ENCODE results near the gene TMEM9. TPM values are rescaled to one million over a fixed set of nuclear protein-coding genes. Genes with fewer than 3 reads are reported as not detected.

TMEM9 gene
- total and polyA plus RNA-seq, 5 donors: 44.4 to 54.6 (median 45.4) TPM

- Histone ChIP-seq H3K9me3 (ENCODE audit: control insufficient read depth, low read length) (no peaks in the 10 kb centered on the region), H3K4me1 (ENCODE audit: control insufficient read depth, insufficient read depth, low read length) (no peaks in the 10 kb centered on the region), H3K27ac (ENCODE audit: low read length) (no peak overlapping the region), H3K27me3 (ENCODE audit: control insufficient read depth, insufficient read depth) (no peaks in the 10 kb centered on the region), H3K4me3 (ENCODE audit: low read length) (no peak overlapping the region)
- DNase-seq (peak in 1 of 3 donors; percentile 11), ATAC-seq (no peak)
- intact Hi-C loops (cut with DNase I): no loop called here
- WGBS: 75% methylated on average over 3 of the region's 3 CpGs
Observed at GRCh38 chr1:201126463-201126831, 27.8 kb downstream of the TMEM9 start.

GRCh38 chr1:201125800-201126199 lies 28.5 kb downstream of the TMEM9 start:
- DNase-seq (peak in 1 of 3 donors; percentile 3), ATAC-seq (peak in 1 of 2 donors; percentile 35)
- Histone ChIP-seq H3K4me3 (ENCODE audit: low read length) (no peak overlapping the region), H3K4me1 (ENCODE audit: control insufficient read depth, insufficient read depth, low read length) (no peaks in the 10 kb centered on the region), H3K27me3 (ENCODE audit: control insufficient read depth, insufficient read depth) (no peaks in the 10 kb centered on the region), H3K27ac (ENCODE audit: low read length) (no peak overlapping the region), H3K9me3 (ENCODE audit: control insufficient read depth, low read length) (no peaks in the 10 kb centered on the region)
- intact Hi-C loops (cut with DNase I): no loop called here
- 49% methylated on average over 7 of the region's 7 CpGs for whole genome bisulfite sequencing

- no peaks in the 10 kb centered on the region for H3K4me1 ChIP-seq (ENCODE audit: control insufficient read depth, insufficient read depth, low read length)
- intact Hi-C loops (cut with DNase I): no loop called here
- DNase-seq: peak in 1 of 3 donors; percentile 42
- no peak overlapping the region for H3K4me3 ChIP-seq (ENCODE audit: low read length)
- no peaks in the 10 kb centered on the region for H3K9me3 ChIP-seq (ENCODE audit: control insufficient read depth, low read length)
- WGBS: 57% methylated on average over 9 of the region's 9 CpGs
- H3K27ac ChIP-seq (ENCODE audit: low read length): no peak overlapping the region
- H3K27me3 ChIP-seq (ENCODE audit: control insufficient read depth, insufficient read depth): no peaks in the 10 kb centered on the region
- no peak for ATAC-seq
Observed at GRCh38 chr1:201125019-201125418, 29.3 kb downstream of the TMEM9 start.

GRCh38 chr1:201123866-201124265 lies 30.4 kb downstream of the TMEM9 start:
- intact Hi-C loops (cut with DNase I): no loop called here
- Histone ChIP-seq H3K4me1 (ENCODE audit: control insufficient read depth, insufficient read depth, low read length) (no peaks in the 10 kb centered on the region), H3K27ac (ENCODE audit: low read length) (no peak overlapping the region), H3K9me3 (ENCODE audit: control insufficient read depth, low read length) (no peaks in the 10 kb centered on the region), H3K27me3 (ENCODE audit: control insufficient read depth, insufficient read depth) (no peaks in the 10 kb centered on the region), H3K4me3 (ENCODE audit: low read length) (no peak overlapping the region)
- DNase-seq (no peak), ATAC-seq (no peak)
- 92% methylated on average over 1 of the region's 1 CpG for WGBS

GRCh38 chr1:201122321-201122957 lies 31.8 kb downstream of the TMEM9 start:
- intact Hi-C loops (cut with DNase I): no loop called here
- Histone ChIP-seq H3K27me3 (ENCODE audit: control insufficient read depth, insufficient read depth) (no peaks in the 10 kb centered on the region), H3K4me1 (ENCODE audit: control insufficient read depth, insufficient read depth, low read length) (no peaks in the 10 kb centered on the region), H3K4me3 (ENCODE audit: low read length) (no peak overlapping the region), H3K27ac (ENCODE audit: low read length) (no peak overlapping the region), H3K9me3 (ENCODE audit: control insufficient read depth, low read length) (no peaks in the 10 kb centered on the region)
- 89% methylated on average over 10 of the region's 10 CpGs for WGBS
- peak in 1 of 3 donors; percentile 16 for DNase-seq
- ATAC-seq: no peak

- ATAC-seq (peak; percentile 32 to 54), DNase-seq (no peak)
- intact Hi-C loops (cut with DNase I): loop anchor here in 1 of 4 donors (5.0 kb wide), 1 partner anchor 147 kb away; no protein-coding TSS in a partner anchor
- no peak overlapping the region for H3K4me3 ChIP-seq (ENCODE audit: low read length)
- 30% methylated on average over 14 of the region's 14 CpGs for WGBS
- no peaks in the 10 kb centered on the region for H3K4me1 ChIP-seq (ENCODE audit: control insufficient read depth, insufficient read depth, low read length)
- no peak overlapping the region for H3K27ac ChIP-seq (ENCODE audit: low read length)
- H3K27me3 ChIP-seq (ENCODE audit: control insufficient read depth, insufficient read depth): no peaks in the 10 kb centered on the region
- H3K9me3 ChIP-seq (ENCODE audit: control insufficient read depth, low read length): no peaks in the 10 kb centered on the region
Observed at GRCh38 chr1:201119206-201120197, 34.8 kb downstream of the TMEM9 start.

- H3K27me3 ChIP-seq (ENCODE audit: control insufficient read depth, insufficient read depth): no peaks in the 10 kb centered on the region
- intact Hi-C loops (cut with DNase I): loop anchor here in 1 of 4 donors (5.0 kb wide), 1 partner anchor 144 kb away; no protein-coding TSS in a partner anchor
- 90% methylated on average over 2 of the region's 2 CpGs for WGBS
- H3K4me1 ChIP-seq (ENCODE audit: control insufficient read depth, insufficient read depth, low read length): no peaks in the 10 kb centered on the region
- H3K27ac ChIP-seq (ENCODE audit: low read length): no peak overlapping the region
- DNase-seq (no peak), ATAC-seq (no peak)
- H3K4me3 ChIP-seq (ENCODE audit: low read length): no peak overlapping the region
- H3K9me3 ChIP-seq (ENCODE audit: control insufficient read depth, low read length): no peaks in the 10 kb centered on the region
Observed at GRCh38 chr1:201116091-201116490, 38.2 kb downstream of the TMEM9 start.

- Histone ChIP-seq H3K27me3 (ENCODE audit: control insufficient read depth, insufficient read depth) (no peaks in the 10 kb centered on the region), H3K27ac (ENCODE audit: low read length) (no peak overlapping the region), H3K9me3 (ENCODE audit: control insufficient read depth, low read length) (no peaks in the 10 kb centered on the region), H3K4me1 (ENCODE audit: control insufficient read depth, insufficient read depth, low read length) (no peaks in the 10 kb centered on the region), H3K4me3 (ENCODE audit: low read length) (no peak overlapping the region)
- no peak for ATAC-seq
- intact Hi-C loops (cut with DNase I): loop anchor here in 1 of 4 donors (5.0 kb wide), 1 partner anchor 143 kb away; no protein-coding TSS in a partner anchor
- 94% methylated on average over 25 of the region's 25 CpGs for WGBS
- DNase-seq: no peak
Observed at GRCh38 chr1:201115390-201115937, 38.8 kb downstream of the TMEM9 start.

- intact Hi-C loops (cut with DNase I): loop anchor here in 3 of 4 donors (5.0 kb wide), 1 partner anchor 142 kb away; no protein-coding TSS in a partner anchor
- DNase-seq (peak; percentile 88 to 94 (median 91)), ATAC-seq (peak; percentile 95 to 96)
- H3K27ac ChIP-seq (ENCODE audit: low read length): no peak overlapping the region
- H3K4me3 ChIP-seq (ENCODE audit: low read length): peak overlapping the region; percentile 32
- no peaks in the 10 kb centered on the region for H3K9me3 ChIP-seq (ENCODE audit: control insufficient read depth, low read length)
- no peaks in the 10 kb centered on the region for H3K27me3 ChIP-seq (ENCODE audit: control insufficient read depth, insufficient read depth)
- H3K4me1 ChIP-seq (ENCODE audit: control insufficient read depth, insufficient read depth, low read length): no peaks in the 10 kb centered on the region
- WGBS: 3% methylated on average over 88 of the region's 88 CpGs
Observed at GRCh38 chr1:201114245-201115131, 39.8 kb downstream of the TMEM9 start.
